Measurements from ENCODE around the gene CHRNA7. TPM values are rescaled to one million over a fixed set of nuclear protein-coding genes. Genes with fewer than 3 reads are reported as not detected.

The CHRNA7 gene
- total RNA-seq (2022; extraction: Qiagen RNA extraction; ENCODE audit: low read depth), result 3.3 to 4.7 TPM (median 4.2 TPM) in 5 replicates

GRCh38 chr15:32029862-32030781 is at the start of gene CHRNA7:
TSS of gene CHRNA7 (plus strand) at chr15:32030515. CDS start at chr15:32030595, 80 bp downstream.

Other genes with a start within 250 kb of the CHRNA7 start
- 0.07 to 0.92 TPM (median 0.20 TPM) in 5 replicates for gene OTUD7A, start 159.8 kb upstream of the CHRNA7 start, total RNA-seq (2022; extraction: Qiagen RNA extraction; ENCODE audit: low read depth)